ENCODE data around the gene APOA4. TPM values are rescaled to one million over a fixed set of nuclear protein-coding genes. Genes with fewer than 3 reads are reported as not detected.

The APOA4 gene
- total RNA-seq, 1 experiment from 2014 or later, result not detected

GRCh38 chr11:116843661-116844060 lies 20.6 kb upstream of the APOA4 start:
- Histone ChIP-seq H4K20me1 (ENCODE audit: insufficient read depth, low read depth, low read length) (no peaks in the 10 kb centered on the region), H3K9me3 (ENCODE audit: low read length) (no peaks in the 10 kb centered on the region), H2AFZ (ENCODE audit: low read length) (no peak overlapping the region), H3K79me2 (ENCODE audit: low read length) (no peaks in the 10 kb centered on the region), H3K9me2 (replicated peaks; ENCODE audit: insufficient read depth, low read length) (no peaks in the 10 kb centered on the region), H3K9ac (ENCODE audit: low read length) (no peak overlapping the region), H3K27ac (ENCODE audit: low read length) (no peak overlapping the region), H3K36me3 (ENCODE audit: insufficient read depth, low read length) (no peaks in the 10 kb centered on the region), H3K27me3 (ENCODE audit: low read length) (no peaks in the 10 kb centered on the region), H3K4me1 (ENCODE audit: low read length) (no peaks in the 10 kb centered on the region), H3K4me3 (ENCODE audit: low read length) (no peak overlapping the region), H3K4me2 (ENCODE audit: low read depth, low read length, poor library complexity, severe bottlenecking) (no peak overlapping the region)
- no peak for DNase-seq

- Histone ChIP-seq H3K9me2 (replicated peaks; ENCODE audit: insufficient read depth, low read length) (no peaks in the 10 kb centered on the region), H3K4me1 (ENCODE audit: low read length) (no peaks in the 10 kb centered on the region), H3K79me2 (ENCODE audit: low read length) (no peaks in the 10 kb centered on the region), H2AFZ (ENCODE audit: low read length) (no peak overlapping the region), H3K9ac (ENCODE audit: low read length) (no peak overlapping the region), H3K27ac (ENCODE audit: low read length) (no peak overlapping the region), H3K4me2 (ENCODE audit: low read depth, low read length, poor library complexity, severe bottlenecking) (no peak overlapping the region), H4K20me1 (ENCODE audit: insufficient read depth, low read depth, low read length) (no peaks in the 10 kb centered on the region), H3K4me3 (ENCODE audit: low read length) (no peak overlapping the region), H3K27me3 (ENCODE audit: low read length) (no peaks in the 10 kb centered on the region), H3K36me3 (ENCODE audit: insufficient read depth, low read length) (no peaks in the 10 kb centered on the region), H3K9me3 (ENCODE audit: low read length) (no peaks in the 10 kb centered on the region)
- no peak for DNase-seq
Measured at GRCh38 chr11:116842909-116843308, 19.8 kb upstream of the APOA4 start.

GRCh38 chr11:116842117-116842516 lies 19.0 kb upstream of the APOA4 start:
- H3K79me2 ChIP-seq (ENCODE audit: low read length), result no peaks in the 10 kb centered on the region
- no peaks in the 10 kb centered on the region for H3K9me2 ChIP-seq (replicated peaks; ENCODE audit: insufficient read depth, low read length)
- no peaks in the 10 kb centered on the region for H3K36me3 ChIP-seq (ENCODE audit: insufficient read depth, low read length)
- no peaks in the 10 kb centered on the region for H3K4me1 ChIP-seq (ENCODE audit: low read length)
- H3K9me3 ChIP-seq (ENCODE audit: low read length), result no peaks in the 10 kb centered on the region
- DNase-seq, result no peak
- no peak overlapping the region for H3K4me2 ChIP-seq (ENCODE audit: low read depth, low read length, poor library complexity, severe bottlenecking)
- no peak overlapping the region for H3K9ac ChIP-seq (ENCODE audit: low read length)
- H2AFZ ChIP-seq (ENCODE audit: low read length), result no peak overlapping the region
- no peak overlapping the region for H3K4me3 ChIP-seq (ENCODE audit: low read length)
- no peaks in the 10 kb centered on the region for H4K20me1 ChIP-seq (ENCODE audit: insufficient read depth, low read depth, low read length)
- no peak overlapping the region for H3K27ac ChIP-seq (ENCODE audit: low read length)
- H3K27me3 ChIP-seq (ENCODE audit: low read length), result no peaks in the 10 kb centered on the region

- Histone ChIP-seq H3K27me3 (ENCODE audit: low read length) (no peaks in the 10 kb centered on the region), H3K9me3 (ENCODE audit: low read length) (no peaks in the 10 kb centered on the region), H3K4me2 (ENCODE audit: low read depth, low read length, poor library complexity, severe bottlenecking) (no peak overlapping the region), H4K20me1 (ENCODE audit: insufficient read depth, low read depth, low read length) (no peaks in the 10 kb centered on the region), H3K79me2 (ENCODE audit: low read length) (no peaks in the 10 kb centered on the region), H3K9me2 (replicated peaks; ENCODE audit: insufficient read depth, low read length) (no peaks in the 10 kb centered on the region), H3K27ac (ENCODE audit: low read length) (no peak overlapping the region), H3K4me1 (ENCODE audit: low read length) (peaks cover under 1% of the 10 kb centered on the region), H3K4me3 (ENCODE audit: low read length) (no peak overlapping the region), H3K9ac (ENCODE audit: low read length) (no peak overlapping the region), H3K36me3 (ENCODE audit: insufficient read depth, low read length) (no peaks in the 10 kb centered on the region), H2AFZ (ENCODE audit: low read length) (no peak overlapping the region)
- DNase-seq, result no peak
Measured at GRCh38 chr11:116840746-116841296, 17.7 kb upstream of the APOA4 start.

GRCh38 chr11:116840224-116840745 lies 17.2 kb upstream of the APOA4 start:
- Histone ChIP-seq H3K4me2 (ENCODE audit: low read depth, low read length, poor library complexity, severe bottlenecking) (no peak overlapping the region), H4K20me1 (ENCODE audit: insufficient read depth, low read depth, low read length) (no peaks in the 10 kb centered on the region), H3K27ac (ENCODE audit: low read length) (no peak overlapping the region), H3K27me3 (ENCODE audit: low read length) (no peaks in the 10 kb centered on the region), H2AFZ (ENCODE audit: low read length) (no peak overlapping the region), H3K36me3 (ENCODE audit: insufficient read depth, low read length) (no peaks in the 10 kb centered on the region), H3K4me3 (ENCODE audit: low read length) (no peak overlapping the region), H3K9me2 (replicated peaks; ENCODE audit: insufficient read depth, low read length) (no peaks in the 10 kb centered on the region), H3K9ac (ENCODE audit: low read length) (no peak overlapping the region), H3K9me3 (ENCODE audit: low read length) (no peaks in the 10 kb centered on the region), H3K79me2 (ENCODE audit: low read length) (no peaks in the 10 kb centered on the region), H3K4me1 (ENCODE audit: low read length) (peaks cover 6% of the 10 kb centered on the region)
- DNase-seq, result no peak

- H3K9ac ChIP-seq (ENCODE audit: low read length), result no peak overlapping the region
- H3K4me2 ChIP-seq (ENCODE audit: low read depth, low read length, poor library complexity, severe bottlenecking), result no peak overlapping the region
- H4K20me1 ChIP-seq (ENCODE audit: insufficient read depth, low read depth, low read length), result no peaks in the 10 kb centered on the region
- peaks cover 7% of the 10 kb centered on the region for H3K4me1 ChIP-seq (ENCODE audit: low read length)
- H3K36me3 ChIP-seq (ENCODE audit: insufficient read depth, low read length), result no peaks in the 10 kb centered on the region
- no peak overlapping the region for H2AFZ ChIP-seq (ENCODE audit: low read length)
- H3K79me2 ChIP-seq (ENCODE audit: low read length), result no peaks in the 10 kb centered on the region
- H3K27ac ChIP-seq (ENCODE audit: low read length), result no peak overlapping the region
- no peak for DNase-seq
- H3K4me3 ChIP-seq (ENCODE audit: low read length), result no peak overlapping the region
- H3K9me2 ChIP-seq (replicated peaks; ENCODE audit: insufficient read depth, low read length), result no peaks in the 10 kb centered on the region
- no peaks in the 10 kb centered on the region for H3K9me3 ChIP-seq (ENCODE audit: low read length)
- no peaks in the 10 kb centered on the region for H3K27me3 ChIP-seq (ENCODE audit: low read length)
Measured at GRCh38 chr11:116838321-116839084, 15.4 kb upstream of the APOA4 start.

GRCh38 chr11:116837231-116838091 lies 14.4 kb upstream of the APOA4 start, which contains the start of gene APOA1:
APOA1 (minus strand) TSS chr11:116837622; CDS start chr11:116837387, 235 bp downstream.
- H3K27ac ChIP-seq (ENCODE audit: low read length), result no peak within 1 kb of the TSS
- H3K79me2 ChIP-seq (ENCODE audit: low read length), result no peaks in the 10 kb centered on the region
- H3K27me3 ChIP-seq (ENCODE audit: low read length), result no peaks in the 10 kb centered on the region
- H3K4me1 ChIP-seq (ENCODE audit: low read length), result peaks cover 7% of the 10 kb centered on the region
- no peak within 1 kb of the TSS for H2AFZ ChIP-seq (ENCODE audit: low read length)
- H3K4me3 ChIP-seq (ENCODE audit: low read length), result no peak within 1 kb of the TSS
- H4K20me1 ChIP-seq (ENCODE audit: insufficient read depth, low read depth, low read length), result no peaks in the 10 kb centered on the region
- H3K9me3 ChIP-seq (ENCODE audit: low read length), result no peaks in the 10 kb centered on the region
- no peak within 1 kb of the TSS for H3K9ac ChIP-seq (ENCODE audit: low read length)
- no peaks in the 10 kb centered on the region for H3K36me3 ChIP-seq (ENCODE audit: insufficient read depth, low read length)
- H3K9me2 ChIP-seq (replicated peaks; ENCODE audit: insufficient read depth, low read length), result no peaks in the 10 kb centered on the region
- no peak for DNase-seq
- no peak within 1 kb of the TSS for H3K4me2 ChIP-seq (ENCODE audit: low read depth, low read length, poor library complexity, severe bottlenecking)

GRCh38 chr11:116836632-116836991 lies 13.5 kb upstream of the APOA4 start:
- no peaks in the 10 kb centered on the region for H3K27me3 ChIP-seq (ENCODE audit: low read length)
- no peak overlapping the region for H3K4me3 ChIP-seq (ENCODE audit: low read length)
- DNase-seq, result no peak
- no peak overlapping the region for H3K27ac ChIP-seq (ENCODE audit: low read length)
- H4K20me1 ChIP-seq (ENCODE audit: insufficient read depth, low read depth, low read length), result no peaks in the 10 kb centered on the region
- H3K9me2 ChIP-seq (replicated peaks; ENCODE audit: insufficient read depth, low read length), result no peaks in the 10 kb centered on the region
- peaks cover 7% of the 10 kb centered on the region for H3K4me1 ChIP-seq (ENCODE audit: low read length)
- no peaks in the 10 kb centered on the region for H3K36me3 ChIP-seq (ENCODE audit: insufficient read depth, low read length)
- H2AFZ ChIP-seq (ENCODE audit: low read length), result no peak overlapping the region
- no peaks in the 10 kb centered on the region for H3K9me3 ChIP-seq (ENCODE audit: low read length)
- H3K79me2 ChIP-seq (ENCODE audit: low read length), result no peaks in the 10 kb centered on the region
- H3K9ac ChIP-seq (ENCODE audit: low read length), result no peak overlapping the region
- H3K4me2 ChIP-seq (ENCODE audit: low read depth, low read length, poor library complexity, severe bottlenecking), result no peak overlapping the region

Measured in Karpas-422 (cell line).